GM18873 (cell line): Measurements from ENCODE around the gene TAMALIN.

Experiments used
- ATAC-seq: cut with Tn5 transposase; IDR thresholded peaks from one replicate; pipeline ENCODE4 v1.9.1; 2021; ENCODE audit warnings: mild to moderate bottlenecking, moderate library complexity, moderate number of reproducible peaks; ENCODE audit not compliant: unreplicated experiment, low FRiP score

The TAMALIN gene

GRCh38 chr12:52063981-52064649, 57.4 kb downstream of the TAMALIN start:
- no peak for ATAC-seq
